ENCODE results near the gene ATXN7L2.

GRCh38 chr1:109509176-109510134 lies 25.8 kb downstream of the ATXN7L2 start, which contains the start of gene AMIGO1:
- TF ChIP-seq CTCF (IDR thresholded peaks at IDR 0.05) (no peak), POLR2AphosphoS5 (IDR thresholded peaks at IDR 0.05) (no peak), POLR2A (IDR thresholded peaks at IDR 0.05) (no peak)
